Endothelial cell of umbilical vein (primary cell): Measurements from ENCODE around the gene GOLPH3L. TPM values are rescaled to one million over a fixed set of nuclear protein-coding genes. Genes with fewer than 3 reads are reported as not detected.

Experiments used
- BruUV-seq: library from RNA; stranded (reverse); fragments of 400-500 nt; replicated peaks from 2 replicates; lab custom pipeline; 2021; lab: Mats Ljungman, UMichigan
- CTCF ChIA-PET: fragments of 300-600, 350-600 bp; sonication (Branson Sonifier 250); formaldehyde crosslinking; loops from one replicate; lab custom pipeline; 2021; ENCODE audit warnings: antibody characterized with exemption, inconsistent platforms; lab: Charles Lee
- POLR2A ChIA-PET: fragments of 300-600, 350-600 bp; sonication (Branson Sonifier 250); formaldehyde crosslinking; loops from one replicate; lab custom pipeline; 2021; ENCODE audit warnings: antibody characterized with exemption, inconsistent platforms; lab: Charles Lee
- DNase-seq: peaks from one replicate; pipeline ENCODE4 v3.0.0-alpha.2; 2011; ENCODE audit warnings: low read depth, low spot score
- FAIRE-seq: peaks from 2 replicates; lab custom pipeline; 2011; peaks lifted over from hg19 to GRCh38; lab: Jason Lieb, UNC
- H2AFZ ChIP-seq: 2 replicates; pipeline ENCODE4 v1.6.0; 2012; ENCODE audit warnings: low read depth, low read length, control low read depth, inconsistent platforms
- H3K27ac ChIP-seq: 2 replicates; pipeline ENCODE4 v1.5.1; 2011; ENCODE audit warnings: low read depth, mild to moderate bottlenecking, control low read depth, low read length, moderate library complexity; ENCODE audit not compliant: insufficient read depth
- H3K27me3 ChIP-seq, 2 experiments: 2 replicates each; pipeline versions ENCODE4 v1.6.0 to v1.6.1; 2011; ENCODE audit warnings: low read length in 2 of 2, mixed read lengths in 1 of 2; ENCODE audit not compliant: control insufficient read depth in 2 of 2, insufficient read depth in 2 of 2
- H3K36me3 ChIP-seq, 2 experiments: 2 replicates in 1 of 2; 3 replicates in 1 of 2; pipeline ENCODE4 v1.5.1; 2011; ENCODE audit warnings: low read length in 2 of 2, mild to moderate bottlenecking in 1 of 2, moderate library complexity in 1 of 2; ENCODE audit not compliant: control insufficient read depth in 2 of 2, insufficient read depth in 2 of 2; ENCODE audit errors: extremely low read depth in 1 of 2
- H3K4me1 ChIP-seq: 3 replicates; pipeline ENCODE4 v1.5.1; 2011; ENCODE audit warnings: mild to moderate bottlenecking, low read length; ENCODE audit not compliant: control insufficient read depth, insufficient read depth; ENCODE audit errors: extremely low read depth
- H3K4me2 ChIP-seq: 2 replicates; pipeline ENCODE4 v1.6.1; 2011; ENCODE audit warnings: low read length, control low read depth, mixed read lengths; ENCODE audit not compliant: insufficient read depth
- H3K4me3 ChIP-seq, 3 experiments: fragments of 200-600 bp in 1 of 3; sonication (generic), shearing (Covaris generic) in 1 of 3; replicated peaks in 1 of 3; 2 replicates each; pipeline ENCODE4 v1.5.1; 2011 to 2016; ENCODE audit warnings: control low read depth in 3 of 3, low read length in 3 of 3, mild to moderate bottlenecking in 2 of 3, inconsistent platforms in 1 of 3, low read depth in 1 of 3, moderate library complexity in 1 of 3; ENCODE audit not compliant: insufficient read depth in 1 of 3
- H3K79me2 ChIP-seq: 2 replicates; pipeline ENCODE4 v1.6.0; 2012; ENCODE audit warnings: low read length, inconsistent platforms; ENCODE audit not compliant: control insufficient read depth, insufficient read depth
- H3K9ac ChIP-seq: replicated peaks from 2 replicates; pipeline ENCODE3; 2011; ENCODE audit warnings: low read length, control low read depth; ENCODE audit not compliant: insufficient read depth; ENCODE audit errors: extremely low read depth
- H3K9me1 ChIP-seq: replicated peaks from 3 replicates; pipeline ENCODE4 v1.6.0; 2011; ENCODE audit warnings: mild to moderate bottlenecking, low read length; ENCODE audit not compliant: control insufficient read depth, insufficient read depth; ENCODE audit errors: extremely low read depth
- H3K9me3 ChIP-seq: replicated peaks from 2 replicates; pipeline ENCODE4 v1.5.1; 2012; ENCODE audit warnings: low read length, inconsistent platforms; ENCODE audit not compliant: control insufficient read depth, insufficient read depth
- H4K20me1 ChIP-seq: replicated peaks from 2 replicates; pipeline ENCODE3; 2011; ENCODE audit warnings: mild to moderate bottlenecking, low read length; ENCODE audit not compliant: control insufficient read depth, insufficient read depth; ENCODE audit errors: extremely low read depth
- EZH2 ChIP-seq: IDR thresholded peaks from 2 replicates; pipeline ENCODE4 v1.6.1; 2012; ENCODE audit warnings: borderline replicate concordance, low read depth, mild to moderate bottlenecking, moderate library complexity, low read length, inconsistent platforms; ENCODE audit not compliant: severe bottlenecking
- FOS ChIP-seq: IDR thresholded peaks from 2 replicates; pipeline ENCODE4 v1.6.1; 2011; ENCODE audit warnings: mild to moderate bottlenecking, low read length, moderate library complexity, borderline replicate concordance; ENCODE audit not compliant: insufficient read depth
- GATA2 ChIP-seq: IDR thresholded peaks from 2 replicates; pipeline ENCODE4 v1.7.0; 2011; ENCODE audit warnings: low read depth, mild to moderate bottlenecking, moderate library complexity, mixed read lengths, low read length; ENCODE audit not compliant: insufficient read length, insufficient read depth
- JUN ChIP-seq: IDR thresholded peaks from 2 replicates; pipeline ENCODE4 v1.6.1; 2011; ENCODE audit warnings: borderline replicate concordance, low read depth; ENCODE audit not compliant: insufficient read length, insufficient read depth
- MYC ChIP-seq: IDR thresholded peaks from one replicate; pipeline ENCODE4 v1.6.1; 2011; ENCODE audit warnings: mild to moderate bottlenecking, low read depth, low read length
- POLR2A ChIP-seq: IDR thresholded peaks from 2 replicates; pipeline ENCODE4 v1.6.1; 2012; ENCODE audit warnings: low read depth, mild to moderate bottlenecking, control low read depth, low read length
- POLR2AphosphoS5 ChIP-seq: IDR thresholded peaks from 2 replicates; pipeline ENCODE4 v1.6.1; 2012; ENCODE audit warnings: low read depth, mild to moderate bottlenecking, control low read depth, low read length, moderate library complexity; ENCODE audit not compliant: insufficient read depth
- dilution Hi-C: fragments of 300-500 bp; cut with MboI; formaldehyde crosslinking; loops from one replicate; pipeline ENCODE4 v1.15.0; 2019; ENCODE audit warnings: low sequenced_read_pairs; ENCODE audit not compliant: extremely low pct_ligation_motif_present
- intact Hi-C: fragments of 100-400 bp; cut with micrococcal nuclease; formaldehyde crosslinking; loops from one replicate; pipeline ENCODE4 v1.10.0; 2022
- polyA plus RNA-seq, 4 experiments: library from polyadenylated mRNA; depleted of rRNA in 3 of 4; stranded (reverse) in 3 of 4; unstranded in 1 of 4; fragments of >200 nt; gene quantifications; 2 replicates each; pipeline versions ENCODE4 v1.2.1 to v1.2.3, GENCODE V29; 2011 to 2012; ENCODE audit warnings: missing spikeins in 1 of 4
- total RNA-seq: library from RNA; stranded (reverse); gene quantifications from 2 replicates; pipeline ENCODE4 v1.2.3, GENCODE V29; 2021
- TF ChIP-seq, protein P1 (sequence below): IDR thresholded peaks from 2 replicates; pipeline ENCODE4 v1.6.1; 2011; ENCODE audit not compliant: insufficient read depth, insufficient read length
- TF ChIP-seq, protein P2 (sequence below), 2 donors: IDR thresholded peaks; 1 replicate in 1 of 2; 2 replicates in 1 of 2; pipeline ENCODE4 v1.5.1; 2011; ENCODE audit warnings: low read length in 2 of 2, mild to moderate bottlenecking in 2 of 2, moderate library complexity in 2 of 2, control low read depth in 1 of 2, inconsistent platforms in 1 of 2, low read depth in 1 of 2; ENCODE audit not compliant: insufficient read depth in 1 of 2; ENCODE audit errors: extremely low read depth in 1 of 2

GOLPH3L gene
- total and polyA plus RNA-seq, 2 donors (not counting 3 experiments of a cell fraction or from before 2014, with no cell fraction given) = 15.7 to 34.9 TPM

DNA sequence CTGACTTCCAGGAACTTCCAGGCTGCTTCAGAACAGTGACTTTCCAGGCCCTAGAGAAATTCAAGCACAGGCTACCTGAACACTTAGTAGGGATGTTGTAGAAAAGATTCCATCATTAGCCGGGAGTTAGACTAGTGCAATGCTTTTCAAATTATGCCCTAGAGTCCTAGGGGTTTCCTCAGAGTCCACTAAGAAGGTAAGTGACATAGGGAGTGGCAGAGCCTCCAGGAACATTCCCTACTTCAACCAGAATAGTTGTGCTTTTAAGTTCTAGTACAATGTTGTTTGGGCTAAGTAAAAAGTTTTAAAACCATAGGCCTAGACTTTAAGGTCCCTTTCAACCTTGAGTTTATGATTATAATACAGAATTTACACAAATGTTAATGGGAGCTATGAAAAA, 9.1 kb upstream of the GOLPH3L start:
- H4K20me1 ChIP-seq = no peaks in the 10 kb centered on the region
- H3K4me2 ChIP-seq = no peak overlapping the region
- intact Hi-C loops (no loop called here), dilution Hi-C loops (no loop called here)
- FAIRE-seq (no peak), DNase-seq (no peak)
- TF ChIP-seq, protein P1, sequence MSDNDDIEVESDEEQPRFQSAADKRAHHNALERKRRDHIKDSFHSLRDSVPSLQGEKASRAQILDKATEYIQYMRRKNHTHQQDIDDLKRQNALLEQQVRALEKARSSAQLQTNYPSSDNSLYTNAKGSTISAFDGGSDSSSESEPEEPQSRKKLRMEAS = no peak
- no peak for TF ChIP-seq GATA2
- TF ChIP-seq POLR2AphosphoS5 = no peak
- TF ChIP-seq, protein P2, sequence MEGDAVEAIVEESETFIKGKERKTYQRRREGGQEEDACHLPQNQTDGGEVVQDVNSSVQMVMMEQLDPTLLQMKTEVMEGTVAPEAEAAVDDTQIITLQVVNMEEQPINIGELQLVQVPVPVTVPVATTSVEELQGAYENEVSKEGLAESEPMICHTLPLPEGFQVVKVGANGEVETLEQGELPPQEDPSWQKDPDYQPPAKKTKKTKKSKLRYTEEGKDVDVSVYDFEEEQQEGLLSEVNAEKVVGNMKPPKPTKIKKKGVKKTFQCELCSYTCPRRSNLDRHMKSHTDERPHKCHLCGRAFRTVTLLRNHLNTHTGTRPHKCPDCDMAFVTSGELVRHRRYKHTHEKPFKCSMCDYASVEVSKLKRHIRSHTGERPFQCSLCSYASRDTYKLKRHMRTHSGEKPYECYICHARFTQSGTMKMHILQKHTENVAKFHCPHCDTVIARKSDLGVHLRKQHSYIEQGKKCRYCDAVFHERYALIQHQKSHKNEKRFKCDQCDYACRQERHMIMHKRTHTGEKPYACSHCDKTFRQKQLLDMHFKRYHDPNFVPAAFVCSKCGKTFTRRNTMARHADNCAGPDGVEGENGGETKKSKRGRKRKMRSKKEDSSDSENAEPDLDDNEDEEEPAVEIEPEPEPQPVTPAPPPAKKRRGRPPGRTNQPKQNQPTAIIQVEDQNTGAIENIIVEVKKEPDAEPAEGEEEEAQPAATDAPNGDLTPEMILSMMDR (IDR thresholded peaks at IDR 0.05; ENCODE audit: extremely low read depth in 1 of 2, insufficient read depth in 1 of 2, low read depth in 1 of 2, low read length in 2 of 2) = no peak
- TF ChIP-seq POLR2A = no peak
- TF ChIP-seq JUN = no peak
- TF ChIP-seq MYC = no peak
- no peak for TF ChIP-seq FOS
- no peak for TF ChIP-seq EZH2
- BruUV-seq = no TSS peak
- no peak overlapping the region for H3K27ac ChIP-seq
- H3K79me2 ChIP-seq = no peaks in the 10 kb centered on the region
- H3K36me3 ChIP-seq = no peaks in the 10 kb centered on the region
- H3K9me1 ChIP-seq = no peaks in the 10 kb centered on the region
- no peaks in the 10 kb centered on the region for H3K9me3 ChIP-seq
- H3K27me3 ChIP-seq = no peaks in the 10 kb centered on the region
- ChIA-PET CTCF (interaction anchor here (1.5 kb wide), 1 partner anchor 18 kb away, joined by 3 read pairs; no protein-coding TSS in a partner anchor), POLR2A (no interaction called here)
- no peak overlapping the region for H2AFZ ChIP-seq
- no peak overlapping the region for H3K9ac ChIP-seq
- H3K4me1 ChIP-seq = no peaks in the 10 kb centered on the region
- no peak overlapping the region for H3K4me3 ChIP-seq
